ENCODE measurements around the gene NEK3.

GRCh38 chr13:52130641-52131040 is 28.8 kb downstream of the NEK3 start:
- TF ChIP-seq CTCF (IDR thresholded peaks at IDR 0.05; ENCODE audit: low read depth, low read length, missing input control): no peak
- TF ChIP-seq HNF4G (IDR thresholded peaks at IDR 0.05): no peak
- no peak for TF ChIP-seq REST (IDR thresholded peaks at IDR 0.05)
- TF ChIP-seq ATF3 (IDR thresholded peaks at IDR 0.05): no peak
- TF ChIP-seq RAD21 (IDR thresholded peaks at IDR 0.05): no peak
- no peak for TF ChIP-seq EGR1 (IDR thresholded peaks at IDR 0.05; ENCODE audit: low read depth in 2 of 2)
- TF ChIP-seq MAX (IDR thresholded peaks at IDR 0.05): no peak
- TF ChIP-seq JUND (IDR thresholded peaks at IDR 0.05): no peak
